ENCODE measurements around the gene MOGAT2. TPM values are rescaled to one million over a fixed set of nuclear protein-coding genes. Genes with fewer than 3 reads are reported as not detected.

MOGAT2 gene
- total and polyA plus RNA-seq, 2 of the 4 experiments (the other 2 are of a cell fraction), result not detected

- Histone ChIP-seq H3K4me3 (ENCODE audit: insufficient read depth, low read depth, low read length) (no peak overlapping the region), H3K27ac (ENCODE audit: insufficient read depth, low read length) (no peak overlapping the region), H2BK120ac (ENCODE audit: low read depth, low read length) (no peak overlapping the region), H3K79me1 (ENCODE audit: low read depth in 1 of 2, low read length in 2 of 2) (no peaks in the 10 kb centered on the region), H4K20me1 (ENCODE audit: insufficient read depth, low read length) (no peaks in the 10 kb centered on the region), H3K27me3 (ENCODE audit: control insufficient read depth, insufficient read depth, low read length) (peaks cover 43% of the 10 kb centered on the region), H3K14ac (replicated peaks; ENCODE audit: low read depth, low read length) (no peak overlapping the region), H2BK15ac (ENCODE audit: low read depth, low read length) (no peak overlapping the region), H3K18ac (ENCODE audit: low read depth, low read length) (no peak overlapping the region), H2AFZ (replicated peaks; ENCODE audit: low read length, poor library complexity) (no peak overlapping the region), H2AK9ac (replicated peaks; ENCODE audit: low read depth, low read length, poor library complexity) (no peak overlapping the region), H3K56ac (ENCODE audit: extremely low read depth, insufficient read depth, low read length) (no peak overlapping the region), H3K23ac (ENCODE audit: low read depth, low read length) (no peak overlapping the region), H3K9ac (ENCODE audit: low read depth, low read length) (no peak overlapping the region), H3K36me3 (ENCODE audit: control insufficient read depth, insufficient read depth, low read length) (no peaks in the 10 kb centered on the region), H4K8ac (ENCODE audit: low read depth in 2 of 2, low read length in 2 of 2) (no peak overlapping the region), H2BK20ac (ENCODE audit: low read depth, low read length) (no peak overlapping the region), H3K9me1 (ENCODE audit: insufficient read depth, low read length) (no peaks in the 10 kb centered on the region; the same call in 1 of the 2 replicates), H3K9me3 (ENCODE audit: control insufficient read depth, insufficient read depth, low read length) (no peaks in the 10 kb centered on the region), H2BK5ac (ENCODE audit: low read depth, low read length, poor library complexity, severe bottlenecking) (no peak overlapping the region), H3K4me2 (ENCODE audit: low read depth, low read length) (no peak overlapping the region), H4K91ac (ENCODE audit: insufficient read depth, low read depth, low read length) (no peak overlapping the region), H3K4ac (ENCODE audit: low read depth, low read length) (no peak overlapping the region), H4K5ac (ENCODE audit: low read depth, low read length) (no peak overlapping the region), H3K4me1 (ENCODE audit: control insufficient read depth, insufficient read depth, low read length) (peaks cover 8% of the 10 kb centered on the region), H2AK5ac (ENCODE audit: low read depth, low read length) (no peak overlapping the region)
- POLR2A ChIA-PET (ENCODE audit: unreplicated experiment), result no interaction called here
- 88% methylated on average over 5 of the region's 6 CpGs; no CpG with 5 or more reads in 1 of the 2 experiments for WGBS, 2 experiments (ENCODE audit: extremely low coverage in 2 of 2, insufficient read length in 1 of 2)
- CTCF ChIA-PET, result no interaction called here
- in situ Hi-C loops (cut with MboI; ENCODE audit: low sequenced_read_pairs) (no loop called here), intact Hi-C loops (cut with micrococcal nuclease) (no loop called here), dilution Hi-C loops (cut with HindIII; ENCODE audit: low sequenced_read_pairs, unreplicated experiment) (no loop called here)
- DNase-seq (no peak), ATAC-seq (ENCODE audit: low read depth) (no peak)
- TF ChIP-seq CEBPB (IDR thresholded peaks at IDR 0.05; ENCODE audit: low read depth, low read length) (no peak), SMC3 (IDR thresholded peaks at IDR 0.05; ENCODE audit: low read depth, low read length) (no peak), RCOR1 (IDR thresholded peaks at IDR 0.05; ENCODE audit: insufficient replicate concordance, low read length) (no peak), CHD1 (IDR thresholded peaks at IDR 0.05; ENCODE audit: low read depth, low read length) (no peak), MXI1 (IDR thresholded peaks at IDR 0.05; ENCODE audit: borderline replicate concordance, low read depth, low read length) (no peak), USF2 (IDR thresholded peaks at IDR 0.05; ENCODE audit: low read depth, low read length) (no peak), NFE2L2 (IDR thresholded peaks at IDR 0.05; ENCODE audit: low read depth, low read length) (no peak), FOS (IDR thresholded peaks at IDR 0.05; ENCODE audit: low read depth, low read length) (no peak), MAFK (IDR thresholded peaks at IDR 0.05; ENCODE audit: low read depth, low read length) (no peak), RFX5 (IDR thresholded peaks at IDR 0.05; ENCODE audit: low read depth, low read length) (no peak), BHLHE40 (IDR thresholded peaks at IDR 0.05; ENCODE audit: low read depth, low read length) (no peak), MAZ (IDR thresholded peaks at IDR 0.05; ENCODE audit: borderline replicate concordance, low read depth, low read length) (no peak), RAD21 (IDR thresholded peaks at IDR 0.05; ENCODE audit: low read length) (no peak), POLR2A (IDR thresholded peaks at IDR 0.05; ENCODE audit: low read depth, low read length) (no peak)
- TF ChIP-seq, protein P1, sequence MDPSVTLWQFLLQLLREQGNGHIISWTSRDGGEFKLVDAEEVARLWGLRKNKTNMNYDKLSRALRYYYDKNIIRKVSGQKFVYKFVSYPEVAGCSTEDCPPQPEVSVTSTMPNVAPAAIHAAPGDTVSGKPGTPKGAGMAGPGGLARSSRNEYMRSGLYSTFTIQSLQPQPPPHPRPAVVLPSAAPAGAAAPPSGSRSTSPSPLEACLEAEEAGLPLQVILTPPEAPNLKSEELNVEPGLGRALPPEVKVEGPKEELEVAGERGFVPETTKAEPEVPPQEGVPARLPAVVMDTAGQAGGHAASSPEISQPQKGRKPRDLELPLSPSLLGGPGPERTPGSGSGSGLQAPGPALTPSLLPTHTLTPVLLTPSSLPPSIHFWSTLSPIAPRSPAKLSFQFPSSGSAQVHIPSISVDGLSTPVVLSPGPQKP (IDR thresholded peaks at IDR 0.05; ENCODE audit: borderline replicate concordance, low read depth, low read length), result no peak
- TF ChIP-seq, protein P2, sequence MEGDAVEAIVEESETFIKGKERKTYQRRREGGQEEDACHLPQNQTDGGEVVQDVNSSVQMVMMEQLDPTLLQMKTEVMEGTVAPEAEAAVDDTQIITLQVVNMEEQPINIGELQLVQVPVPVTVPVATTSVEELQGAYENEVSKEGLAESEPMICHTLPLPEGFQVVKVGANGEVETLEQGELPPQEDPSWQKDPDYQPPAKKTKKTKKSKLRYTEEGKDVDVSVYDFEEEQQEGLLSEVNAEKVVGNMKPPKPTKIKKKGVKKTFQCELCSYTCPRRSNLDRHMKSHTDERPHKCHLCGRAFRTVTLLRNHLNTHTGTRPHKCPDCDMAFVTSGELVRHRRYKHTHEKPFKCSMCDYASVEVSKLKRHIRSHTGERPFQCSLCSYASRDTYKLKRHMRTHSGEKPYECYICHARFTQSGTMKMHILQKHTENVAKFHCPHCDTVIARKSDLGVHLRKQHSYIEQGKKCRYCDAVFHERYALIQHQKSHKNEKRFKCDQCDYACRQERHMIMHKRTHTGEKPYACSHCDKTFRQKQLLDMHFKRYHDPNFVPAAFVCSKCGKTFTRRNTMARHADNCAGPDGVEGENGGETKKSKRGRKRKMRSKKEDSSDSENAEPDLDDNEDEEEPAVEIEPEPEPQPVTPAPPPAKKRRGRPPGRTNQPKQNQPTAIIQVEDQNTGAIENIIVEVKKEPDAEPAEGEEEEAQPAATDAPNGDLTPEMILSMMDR (conservative IDR thresholded peaks at IDR 0.05; ENCODE audit: low read depth, low read length), result no peak
- BruUV-seq (replicated peaks), result no TSS peak
Observed at GRCh38 chr11:75767228-75767572, 49.6 kb downstream of the MOGAT2 start.
